HepG2 (cell line): Measurements from ENCODE around the gene PDILT. TPM values are rescaled to one million over a fixed set of nuclear protein-coding genes. Genes with fewer than 3 reads are reported as not detected.

Experiments
- ARID4A ChIP-seq: sonication (generic); formaldehyde crosslinking; IDR thresholded peaks from 2 replicates; pipeline ENCODE4 v1.5.0; 2020; ENCODE audit warnings: mild to moderate bottlenecking, missing genetic modification reagents, borderline replicate concordance
- ATRX ChIP-seq: sonication (generic); formaldehyde crosslinking; IDR thresholded peaks from 2 replicates; pipeline ENCODE4 v1.4.0; 2020; ENCODE audit warnings: missing genetic modification reagents, borderline replicate concordance
- EHMT2 ChIP-seq: fragments of 200-600 bp; sonication (generic); IDR thresholded peaks from 2 replicates; pipeline ENCODE4 v1.7.0; 2017; ENCODE audit warnings: antibody characterized with exemption, low read depth, low read length, borderline replicate concordance
- FOXC1 ChIP-seq: sonication (generic); formaldehyde crosslinking; IDR thresholded peaks from 2 replicates; pipeline ENCODE4 v1.8.0; 2022; ENCODE audit warnings: mild to moderate bottlenecking, missing genetic modification reagents, borderline replicate concordance
- FOXM1 ChIP-seq: sonication (generic); formaldehyde crosslinking; IDR thresholded peaks from 2 replicates; pipeline ENCODE4 v1.5.0; 2020; ENCODE audit warnings: missing genetic modification reagents
- GTF2F1 ChIP-seq: fragments of 150-350 bp; IDR thresholded peaks from 2 replicates; pipeline ENCODE4 v1.6.1; 2014; ENCODE audit warnings: low read length
- HINFP ChIP-seq: sonication (generic); formaldehyde crosslinking; IDR thresholded peaks from 2 replicates; pipeline ENCODE4 v1.4.0; 2020; ENCODE audit warnings: low read depth, mild to moderate bottlenecking, missing genetic modification reagents
- HIVEP1 ChIP-seq: sonication (generic); formaldehyde crosslinking; IDR thresholded peaks from 2 replicates; pipeline ENCODE4 v1.4.0; 2020; ENCODE audit warnings: mild to moderate bottlenecking, missing genetic modification reagents
- HOXD1 ChIP-seq: sonication (generic); formaldehyde crosslinking; IDR thresholded peaks from 2 replicates; pipeline ENCODE4 v1.5.0; 2020; ENCODE audit warnings: missing genetic modification reagents
- POLR2AphosphoS5 ChIP-seq: IDR thresholded peaks from 2 replicates; pipeline ENCODE4 v1.6.1; 2012; ENCODE audit warnings: low read depth, low read length
- REL ChIP-seq: sonication (generic); formaldehyde crosslinking; conservative IDR thresholded peaks from 2 replicates; pipeline ENCODE4 v1.8.0; 2022; ENCODE audit warnings: mild to moderate bottlenecking, missing genetic modification reagents, moderate library complexity
- SMAD3 ChIP-seq: sonication (generic); formaldehyde crosslinking; IDR thresholded peaks from 2 replicates; pipeline ENCODE4 v1.4.0; 2020; ENCODE audit warnings: missing genetic modification reagents
- ZBTB8A ChIP-seq: sonication (generic); formaldehyde crosslinking; IDR thresholded peaks from 2 replicates; pipeline ENCODE4 v1.4.0; 2020; ENCODE audit warnings: mild to moderate bottlenecking, low read depth, missing genetic modification reagents, borderline replicate concordance
- ZKSCAN5 ChIP-seq: sonication (generic); formaldehyde crosslinking; IDR thresholded peaks from 2 replicates; pipeline ENCODE4 v1.5.1; 2020; ENCODE audit warnings: mild to moderate bottlenecking, missing genetic modification reagents
- ZNF280B ChIP-seq: sonication (generic); formaldehyde crosslinking; IDR thresholded peaks from 2 replicates; pipeline ENCODE4 v1.5.0; 2020; ENCODE audit warnings: missing genetic modification reagents, mild to moderate bottlenecking, borderline replicate concordance
- ZNF350 ChIP-seq: sonication (generic); formaldehyde crosslinking; IDR thresholded peaks from 2 replicates; pipeline ENCODE4 v1.4.0; 2020; ENCODE audit warnings: mild to moderate bottlenecking, low read depth, missing genetic modification reagents, borderline replicate concordance
- ZNF451 ChIP-seq: sonication (generic); formaldehyde crosslinking; IDR thresholded peaks from 2 replicates; pipeline ENCODE4 v1.5.0; 2020; ENCODE audit warnings: mild to moderate bottlenecking, missing genetic modification reagents
- ZNF678 ChIP-seq: sonication (generic); formaldehyde crosslinking; IDR thresholded peaks from 2 replicates; pipeline ENCODE4 v1.4.0; 2020; ENCODE audit warnings: mild to moderate bottlenecking, missing genetic modification reagents
- ZNF768 ChIP-seq: sonication (generic); formaldehyde crosslinking; IDR thresholded peaks from 2 replicates; pipeline ENCODE4 v1.4.0; 2020; ENCODE audit warnings: missing genetic modification reagents
- polyA plus RNA-seq, 8 experiments: library from polyadenylated mRNA; depleted of rRNA in 3 of 8; stranded (reverse) in 7 of 8; unstranded in 1 of 8; fragments of >200 nt; fragmentation: Illumina TruSeq in 4 of 8; extraction: Trizol in 4 of 8; gene quantifications; 2 replicates each; pipeline versions ENCODE4 v1.2.1 to v1.2.3, GENCODE V29; 2011 to 2016; ENCODE audit warnings: low read depth in 4 of 8, missing spikeins in 1 of 8, mixed read lengths in 1 of 8; ENCODE audit not compliant: insufficient read depth in 1 of 8
- total RNA-seq, 5 experiments: library from RNA; depleted of rRNA; stranded (reverse); fragments of >200 nt; fragmentation: Illumina TruSeq; extraction: Trizol; gene quantifications; 2 replicates each; pipeline ENCODE4 v1.2.3, GENCODE V29; 2016; ENCODE audit warnings: low read depth in 1 of 5
- TF ChIP-seq, protein P1 (sequence below): sonication (generic); formaldehyde crosslinking; IDR thresholded peaks from 2 replicates; pipeline ENCODE4 v1.4.0; 2020; ENCODE audit warnings: mild to moderate bottlenecking, missing genetic modification reagents

The PDILT gene
- total and polyA plus RNA-seq, 2 of the 13 experiments (the other 11 are each of a cell fraction or from before 2014, with no cell fraction given): not detected

DNA sequence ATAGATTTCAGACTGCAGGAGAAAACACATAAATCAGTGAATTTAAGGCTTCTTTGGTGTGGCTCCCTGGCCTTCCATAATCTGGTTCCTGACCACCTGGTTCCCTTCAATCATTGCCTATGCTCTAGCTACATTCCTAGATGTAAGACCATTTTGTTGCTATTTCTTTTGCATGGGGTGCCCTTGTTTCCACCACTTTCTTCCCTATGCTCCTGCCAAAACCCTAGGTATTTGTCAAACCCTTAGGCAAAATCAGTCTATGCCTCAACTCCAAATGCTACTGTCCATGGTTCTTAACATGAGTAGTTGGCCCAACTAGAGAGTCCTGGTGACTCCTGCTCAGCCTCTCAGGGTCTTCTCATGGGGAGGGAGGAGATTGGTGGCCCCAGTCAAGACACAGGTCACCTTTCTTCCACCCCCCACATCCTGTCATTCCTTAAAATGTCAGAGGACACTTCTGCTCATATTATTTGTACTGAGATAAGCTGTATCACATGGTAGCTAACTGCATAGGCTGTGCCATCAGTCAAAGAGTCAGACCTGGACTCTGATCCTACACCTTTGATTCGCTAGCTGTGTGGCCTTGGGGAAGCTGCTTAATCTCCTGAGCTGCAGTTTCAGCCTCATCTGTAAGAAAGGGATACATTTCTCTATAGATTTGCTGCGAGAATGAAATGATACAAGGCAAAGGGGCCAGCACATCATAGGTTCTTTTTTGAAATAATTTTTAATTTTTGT is 19.8 kb upstream of the PDILT start (continued):
- TF ChIP-seq ZNF768 (CRISPR knock-in tag): no peak; the same call in 1 of the 2 replicates
- TF ChIP-seq ZBTB8A (CRISPR knock-in tag): no peak
- TF ChIP-seq POLR2AphosphoS5: no peak; the same call in 1 of the 2 replicates
- peak; percentile 59; the same call in 1 of the 2 replicates for TF ChIP-seq ARID4A
- TF ChIP-seq GTF2F1: no peak
- TF ChIP-seq ZKSCAN5 (CRISPR knock-in tag): no peak
- peak; percentile 79; the same call in 1 of the 2 replicates for TF ChIP-seq ZNF350 (CRISPR knock-in tag)
- no peak for TF ChIP-seq REL (CRISPR knock-in tag)
- TF ChIP-seq FOXM1 (CRISPR knock-in tag): no peak
- TF ChIP-seq EHMT2: peak; percentile 99
- no peak for TF ChIP-seq HIVEP1 (CRISPR knock-in tag)
- TF ChIP-seq HOXD1: peak; percentile 89
- no peak; the same call in 1 of the 2 replicates for TF ChIP-seq ZNF451 (CRISPR knock-in tag)
- TF ChIP-seq ZNF280B (CRISPR knock-in tag): no peak
- TF ChIP-seq, protein P1, sequence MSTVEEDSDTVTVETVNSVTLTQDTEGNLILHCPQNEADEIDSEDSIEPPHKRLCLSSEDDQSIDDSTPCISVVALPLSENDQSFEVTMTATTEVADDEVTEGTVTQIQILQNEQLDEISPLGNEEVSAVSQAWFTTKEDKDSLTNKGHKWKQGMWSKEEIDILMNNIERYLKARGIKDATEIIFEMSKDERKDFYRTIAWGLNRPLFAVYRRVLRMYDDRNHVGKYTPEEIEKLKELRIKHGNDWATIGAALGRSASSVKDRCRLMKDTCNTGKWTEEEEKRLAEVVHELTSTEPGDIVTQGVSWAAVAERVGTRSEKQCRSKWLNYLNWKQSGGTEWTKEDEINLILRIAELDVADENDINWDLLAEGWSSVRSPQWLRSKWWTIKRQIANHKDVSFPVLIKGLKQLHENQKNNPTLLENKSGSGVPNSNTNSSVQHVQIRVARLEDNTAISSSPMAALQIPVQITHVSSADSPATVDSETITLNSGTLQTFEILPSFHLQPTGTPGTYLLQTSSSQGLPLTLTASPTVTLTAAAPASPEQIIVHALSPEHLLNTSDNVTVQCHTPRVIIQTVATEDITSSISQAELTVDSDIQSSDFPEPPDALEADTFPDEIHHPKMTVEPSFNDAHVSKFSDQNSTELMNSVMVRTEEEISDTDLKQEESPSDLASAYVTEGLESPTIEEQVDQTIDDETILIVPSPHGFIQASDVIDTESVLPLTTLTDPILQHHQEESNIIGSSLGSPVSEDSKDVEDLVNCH (CRISPR knock-in tag): no peak
- no peak; the same call in 1 of the 2 replicates for TF ChIP-seq FOXC1 (CRISPR knock-in tag)
- TF ChIP-seq HINFP (CRISPR knock-in tag): 0 out of 2 replicates have a peak, but pooled peaks have one; percentile 61
- no peak for TF ChIP-seq ZNF678 (CRISPR knock-in tag)
- peak; percentile 66; the same call in 1 of the 2 replicates for TF ChIP-seq SMAD3 (CRISPR knock-in tag)
- no peak for TF ChIP-seq ATRX
